ENCODE results near the gene PSMA2.

DNA sequence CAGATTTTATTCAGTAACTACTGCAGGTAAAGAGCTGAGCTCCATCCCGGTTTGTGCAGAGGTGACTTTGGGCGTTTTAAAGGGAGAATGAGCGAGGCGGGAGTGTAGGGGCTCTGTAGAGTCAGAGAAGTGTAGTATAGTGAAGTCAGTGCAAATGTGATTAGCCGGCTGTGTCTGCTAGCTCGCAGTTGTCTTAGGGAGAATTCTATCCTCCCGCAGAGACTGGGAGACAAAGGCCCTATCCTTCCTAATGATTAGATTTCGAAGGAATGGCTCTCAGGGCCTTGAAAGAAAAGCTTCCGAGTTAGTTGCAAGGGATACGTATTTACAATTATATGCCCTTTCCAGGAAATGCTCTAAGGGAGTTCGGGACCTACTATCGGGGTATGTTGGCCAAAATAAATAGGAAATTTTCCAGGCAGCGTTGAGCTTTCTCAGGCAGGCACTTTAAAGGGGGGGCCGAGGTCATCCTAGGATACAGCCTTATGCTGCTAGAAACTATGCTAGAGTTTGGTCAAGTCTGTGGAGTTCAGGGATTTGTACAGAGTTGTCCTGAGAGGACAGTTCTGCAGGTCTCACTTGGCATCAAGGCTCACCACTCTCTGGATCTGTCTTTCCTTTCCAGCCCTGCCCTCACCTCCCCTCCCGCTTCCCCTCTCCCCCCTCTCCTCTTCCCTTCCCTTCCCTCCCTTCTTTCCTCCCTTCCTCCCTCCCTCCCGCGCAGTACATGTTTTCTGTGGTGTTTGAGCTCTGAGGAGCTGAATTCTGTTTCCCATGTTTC, 1.0 kb upstream of the PSMA2 start:
- TF ChIP-seq, protein P1, sequence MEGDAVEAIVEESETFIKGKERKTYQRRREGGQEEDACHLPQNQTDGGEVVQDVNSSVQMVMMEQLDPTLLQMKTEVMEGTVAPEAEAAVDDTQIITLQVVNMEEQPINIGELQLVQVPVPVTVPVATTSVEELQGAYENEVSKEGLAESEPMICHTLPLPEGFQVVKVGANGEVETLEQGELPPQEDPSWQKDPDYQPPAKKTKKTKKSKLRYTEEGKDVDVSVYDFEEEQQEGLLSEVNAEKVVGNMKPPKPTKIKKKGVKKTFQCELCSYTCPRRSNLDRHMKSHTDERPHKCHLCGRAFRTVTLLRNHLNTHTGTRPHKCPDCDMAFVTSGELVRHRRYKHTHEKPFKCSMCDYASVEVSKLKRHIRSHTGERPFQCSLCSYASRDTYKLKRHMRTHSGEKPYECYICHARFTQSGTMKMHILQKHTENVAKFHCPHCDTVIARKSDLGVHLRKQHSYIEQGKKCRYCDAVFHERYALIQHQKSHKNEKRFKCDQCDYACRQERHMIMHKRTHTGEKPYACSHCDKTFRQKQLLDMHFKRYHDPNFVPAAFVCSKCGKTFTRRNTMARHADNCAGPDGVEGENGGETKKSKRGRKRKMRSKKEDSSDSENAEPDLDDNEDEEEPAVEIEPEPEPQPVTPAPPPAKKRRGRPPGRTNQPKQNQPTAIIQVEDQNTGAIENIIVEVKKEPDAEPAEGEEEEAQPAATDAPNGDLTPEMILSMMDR (IDR thresholded peaks at IDR 0.05) = no peak
- TF ChIP-seq POLR2A (IDR thresholded peaks at IDR 0.05) (no peak), EP300 (IDR thresholded peaks at IDR 0.05) (no peak)
